SK-N-DZ (cell line): ENCODE results near the gene ENC1.

Experiments
- DNase-seq: peaks from one replicate; pipeline ENCODE4 v3.0.0-alpha.2; 2015; ENCODE audit warnings: low spot score

ENC1 gene

GRCh38 chr5:74612045-74612444 lies 28.5 kb downstream of the ENC1 start:
- DNase-seq, result no peak

- DNase-seq, result no peak
Measured at GRCh38 chr5:74608736-74609601, 31.6 kb downstream of the ENC1 start.

GRCh38 chr5:74605759-74606158 lies 34.8 kb downstream of the ENC1 start:
- no peak for DNase-seq

GRCh38 chr5:74603376-74603775 lies 37.2 kb downstream of the ENC1 start:
- no peak for DNase-seq

GRCh38 chr5:74599148-74599547 lies 41.4 kb downstream of the ENC1 start:
- DNase-seq, result no peak

- no peak for DNase-seq
Measured at GRCh38 chr5:74598731-74599130, 41.8 kb downstream of the ENC1 start.

- DNase-seq, result no peak
Measured at GRCh38 chr5:74596927-74597326, 43.6 kb downstream of the ENC1 start.

GRCh38 chr5:74595143-74595925 lies 45.2 kb downstream of the ENC1 start:
- DNase-seq, result no peak

GRCh38 chr5:74594137-74595040 lies 46.1 kb downstream of the ENC1 start:
- DNase-seq, result no peak

GRCh38 chr5:74589204-74590056 lies 51.1 kb downstream of the ENC1 start:
- DNase-seq, result no peak

GRCh38 chr5:74588415-74588814 lies 52.1 kb downstream of the ENC1 start:
- DNase-seq, result no peak

GRCh38 chr5:74587890-74588289 lies 52.6 kb downstream of the ENC1 start:
- no peak for DNase-seq

GRCh38 chr5:74587300-74587699 lies 53.2 kb downstream of the ENC1 start:
- no peak for DNase-seq

GRCh38 chr5:74586856-74587255 lies 53.7 kb downstream of the ENC1 start:
- no peak for DNase-seq

GRCh38 chr5:74582853-74583252 lies 57.7 kb downstream of the ENC1 start:
- no peak for DNase-seq

- DNase-seq, result no peak
Measured at GRCh38 chr5:74581988-74582365, 58.6 kb downstream of the ENC1 start.

GRCh38 chr5:74580729-74581109 lies 59.8 kb downstream of the ENC1 start:
- no peak for DNase-seq

- DNase-seq, result no peak
Measured at GRCh38 chr5:74579215-74579614, 61.3 kb downstream of the ENC1 start.

- DNase-seq, result no peak
Measured at GRCh38 chr5:74578356-74579044, 62.0 kb downstream of the ENC1 start.
